Activated CD8-positive, alpha-beta memory T cell treated with anti-CD3 and anti-CD28 coated beads for 4 hours (primary cell): ENCODE data around the gene CDC34.

Experiments used
- DNase-seq, 2 donors: peaks; one replicate each; pipeline ENCODE4 v3.0.0-alpha.2; 2020; ENCODE audit warnings: low read depth in 2 of 2

Gene CDC34

DNA sequence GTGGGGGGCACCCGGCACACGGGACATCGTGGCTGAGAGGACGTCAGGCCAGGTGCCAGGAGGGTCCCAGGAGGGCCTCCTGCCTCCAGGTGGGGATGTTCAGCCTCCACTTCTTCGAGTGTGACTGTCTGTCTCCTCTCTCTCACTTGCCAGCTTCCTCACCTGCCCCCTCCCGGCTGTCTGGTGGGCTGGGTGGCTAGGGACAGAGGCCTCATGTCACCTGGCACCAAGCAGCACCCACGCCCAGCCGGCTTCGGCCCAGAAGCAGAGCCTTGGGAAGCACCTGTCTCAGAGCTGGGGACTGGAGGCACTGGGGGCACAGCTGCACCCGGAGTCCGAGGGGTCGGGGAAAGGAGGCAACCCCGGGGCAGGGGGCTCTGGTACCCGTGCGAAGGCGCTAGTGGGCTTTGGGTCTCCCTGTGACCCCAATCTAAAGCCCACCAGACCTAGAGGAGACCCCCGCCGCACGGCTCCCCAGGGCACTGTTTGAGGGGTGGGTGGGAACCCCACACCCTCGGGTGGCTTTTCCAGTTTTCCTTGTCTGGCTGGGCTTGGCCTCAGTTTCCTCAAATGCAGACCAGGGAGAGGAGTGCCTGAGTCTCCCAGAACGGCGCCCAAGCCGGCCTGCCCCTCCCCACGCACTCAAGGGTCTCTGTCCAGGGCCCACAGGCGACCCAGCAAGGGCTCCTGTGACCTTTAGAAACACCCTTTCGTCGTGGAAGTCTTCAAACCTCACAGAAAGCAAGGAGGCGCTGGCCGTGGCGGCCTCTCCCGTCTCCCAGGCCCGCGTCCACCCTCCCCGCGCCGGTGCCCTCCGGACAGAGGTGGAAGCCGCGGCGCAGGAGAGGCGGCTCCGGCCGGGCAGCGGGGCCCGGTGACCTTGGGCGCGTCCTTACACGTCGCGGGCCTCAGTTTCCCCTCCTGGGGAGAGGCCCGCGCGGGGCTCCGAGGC is 57.5 kb downstream of the CDC34 start:
- no peak for DNase-seq

DNA sequence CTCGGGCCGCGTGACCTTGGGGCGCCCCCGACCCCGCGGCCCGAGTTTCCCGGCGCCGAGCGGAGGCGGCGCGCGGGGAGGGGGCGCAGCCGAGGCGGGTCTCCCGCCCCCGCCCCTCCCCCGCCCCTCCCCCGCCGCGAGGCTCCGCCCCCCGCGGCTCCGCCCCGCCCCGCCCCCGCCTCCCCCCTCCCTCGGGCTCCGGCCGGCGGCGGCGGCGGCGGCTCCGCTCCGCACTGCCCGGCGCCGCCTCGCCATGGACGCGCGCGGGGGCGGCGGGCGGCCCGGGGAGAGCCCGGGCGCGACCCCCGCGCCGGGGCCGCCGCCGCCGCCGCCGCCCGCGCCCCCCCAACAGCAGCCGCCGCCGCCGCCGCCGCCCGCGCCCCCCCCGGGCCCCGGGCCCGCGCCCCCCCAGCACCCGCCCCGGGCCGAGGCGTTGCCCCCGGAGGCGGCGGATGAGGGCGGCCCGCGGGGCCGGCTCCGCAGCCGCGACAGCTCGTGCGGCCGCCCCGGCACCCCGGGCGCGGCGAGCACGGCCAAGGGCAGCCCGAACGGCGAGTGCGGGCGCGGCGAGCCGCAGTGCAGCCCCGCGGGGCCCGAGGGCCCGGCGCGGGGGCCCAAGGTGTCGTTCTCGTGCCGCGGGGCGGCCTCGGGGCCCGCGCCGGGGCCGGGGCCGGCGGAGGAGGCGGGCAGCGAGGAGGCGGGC is 58.3 kb downstream of the CDC34 start, which contains the start of gene HCN2:
Gene HCN2, plus strand, starts transcription at position 189 of the 703 bp plus-strand sequence. Its CDS starts 65 bp downstream, at position 254.
- DNase-seq = no peak

GRCh38 chr19:590396-590745 is 58.8 kb downstream of the CDC34 start:
- DNase-seq = no peak

DNA sequence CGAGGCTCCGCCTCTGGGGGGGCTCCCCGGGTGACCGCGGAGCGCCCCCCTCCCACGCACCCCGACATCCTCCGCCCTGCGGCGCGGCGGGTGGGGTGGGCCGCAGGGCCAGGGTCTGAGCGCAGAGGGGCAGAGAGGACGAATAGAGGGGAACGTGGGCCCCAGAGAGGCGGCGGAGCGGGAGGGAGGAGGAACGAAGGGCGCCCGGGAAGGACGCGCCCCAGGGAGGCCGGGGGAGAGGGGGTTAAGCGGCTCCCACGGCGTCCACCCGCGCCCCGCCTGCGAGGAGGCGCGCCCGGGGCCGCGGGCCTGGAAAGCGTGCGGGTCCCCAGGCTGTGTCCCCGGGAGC is 59.2 kb downstream of the CDC34 start:
- no peak for DNase-seq

GRCh38 chr19:591099-591958 is 59.8 kb downstream of the CDC34 start:
- no peak for DNase-seq
